GM19455 (cell line): ENCODE data around the gene RNPC3.
"Not testable (repeated sequence)": the region's sequence is repeated elsewhere in the genome, so short reads cannot be mapped to it uniquely, and the experiment has no call there.

Experiments
- ATAC-seq: cut with Tn5 transposase; IDR thresholded peaks from one replicate; pipeline ENCODE4 v1.9.1; 2021; ENCODE audit not compliant: unreplicated experiment

RNPC3 gene

GRCh38 chr1:103560427-103560826 lies 34.9 kb downstream of the RNPC3 start:
- no peak for ATAC-seq

GRCh38 chr1:103561124-103561523 lies 35.6 kb downstream of the RNPC3 start:
- not testable (repeated sequence) for ATAC-seq

DNA sequence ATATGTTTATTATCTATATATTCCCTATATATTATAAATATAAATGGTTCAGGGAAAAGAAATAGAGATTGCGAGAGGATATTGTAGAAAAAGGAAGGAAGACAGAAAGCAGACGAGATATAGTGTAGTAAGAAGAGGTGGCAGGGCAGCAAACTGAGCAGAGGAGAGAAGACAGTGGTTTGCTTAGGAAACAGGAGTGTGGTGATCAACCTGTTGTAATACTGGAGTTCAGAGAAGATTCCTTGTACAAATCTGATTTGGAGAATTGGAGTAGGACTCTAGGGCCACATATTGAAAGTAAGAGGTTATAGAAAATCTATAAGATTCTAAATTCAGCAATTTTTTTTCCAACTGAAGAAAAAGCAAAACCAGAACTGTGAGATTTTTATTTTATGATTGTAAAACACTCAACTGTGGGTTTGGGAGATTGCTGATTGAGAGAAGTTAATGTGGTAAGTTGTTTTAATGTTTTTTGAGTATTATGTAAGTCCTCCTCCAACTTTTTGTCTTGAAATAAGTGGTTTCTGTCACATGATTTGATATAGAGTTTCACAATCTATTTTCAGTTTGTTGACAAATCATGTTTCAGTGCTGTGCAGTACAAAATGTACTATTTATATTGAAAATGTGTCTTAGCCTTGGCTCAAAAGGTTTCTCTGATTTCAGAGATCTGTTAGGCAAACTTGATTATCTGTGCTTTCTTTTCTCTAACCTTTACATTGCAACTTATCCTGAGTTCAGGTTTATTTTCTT lies 36.3 kb downstream of the RNPC3 start:
- ATAC-seq = peak; percentile 88

GRCh38 chr1:103563056-103563455 lies 37.6 kb downstream of the RNPC3 start:
- no peak for ATAC-seq

- no peak for ATAC-seq
Observed at GRCh38 chr1:103569493-103569892, 44.0 kb downstream of the RNPC3 start.

DNA sequence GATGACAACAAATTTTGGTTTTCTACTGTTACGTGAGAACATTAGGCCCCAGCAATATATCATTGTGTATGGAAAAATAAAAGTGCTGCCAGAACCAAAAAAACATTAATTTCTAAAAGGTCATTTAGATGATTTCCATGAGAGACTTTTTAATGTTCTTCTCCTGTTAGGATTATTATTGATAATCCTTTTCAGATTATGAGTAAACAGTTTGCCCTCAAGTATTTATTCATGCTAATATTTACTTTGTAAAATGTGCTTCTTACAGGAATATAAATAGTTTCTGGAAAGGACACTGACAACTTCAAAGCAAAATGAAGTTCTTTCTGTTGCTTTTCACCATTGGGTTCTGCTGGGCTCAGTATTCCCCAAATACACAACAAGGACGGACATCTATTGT lies 45.8 kb downstream of the RNPC3 start, which contains the start of gene AMY2B:
AMY2B (plus strand) TSS at position 301 of the 400 bp plus-strand sequence; CDS start at position 315, 14 bp downstream.
- ATAC-seq = not testable (repeated sequence)

DNA sequence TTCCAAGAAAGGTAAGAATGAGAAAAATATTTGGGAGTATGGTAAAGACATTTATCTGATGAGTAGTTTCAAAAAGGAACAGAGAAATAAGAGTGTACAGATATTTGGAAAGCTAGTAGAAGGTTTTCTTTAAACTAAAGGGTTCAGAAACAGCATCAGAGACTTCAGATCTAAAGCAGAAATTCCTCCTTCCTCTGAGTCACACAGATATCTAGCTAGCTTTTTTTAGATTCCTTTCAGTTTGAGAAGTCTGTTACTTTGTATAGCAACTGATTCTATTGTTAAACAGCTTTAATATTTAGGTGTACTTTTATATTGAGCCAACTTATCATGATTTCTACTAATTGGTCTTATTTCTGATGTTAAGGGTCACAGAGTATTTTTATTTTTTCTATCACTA lies 50.6 kb downstream of the RNPC3 start:
- ATAC-seq = no peak

GRCh38 chr1:103576784-103577183 lies 51.3 kb downstream of the RNPC3 start:
- not testable (repeated sequence) for ATAC-seq

- no peak for ATAC-seq
Observed at GRCh38 chr1:103582464-103582863, 57.0 kb downstream of the RNPC3 start.

DNA sequence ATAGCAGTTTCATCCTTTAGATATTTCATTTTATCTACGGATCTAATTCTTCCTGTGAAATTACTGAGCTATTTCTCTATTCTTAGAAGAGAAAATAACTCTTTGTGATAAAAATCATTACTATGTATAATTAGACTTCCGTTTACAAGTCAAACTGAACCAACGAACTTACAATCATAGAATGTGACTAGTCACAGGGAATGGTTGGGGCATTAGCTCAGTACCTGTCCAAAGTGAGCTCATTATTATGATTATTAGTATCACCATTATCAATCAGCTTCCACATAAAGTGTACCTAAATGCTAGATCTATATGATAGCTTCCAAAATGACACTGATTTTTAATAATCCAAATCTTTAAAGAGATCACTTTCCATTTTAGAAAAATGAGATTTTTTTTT lies 58.4 kb downstream of the RNPC3 start:
- no peak for ATAC-seq

GRCh38 chr1:103584537-103584936 lies 59.0 kb downstream of the RNPC3 start:
- no peak for ATAC-seq

GRCh38 chr1:103602740-103603139 lies 77.2 kb downstream of the RNPC3 start:
- ATAC-seq = not testable (repeated sequence)
